GM12874 (cell line): ENCODE results near the gene KLF15.

Source experiments
- CTCF ChIP-seq: IDR thresholded peaks from 2 replicates; pipeline ENCODE4 v1.5.1; 2011; ENCODE audit warnings: low read depth, mild to moderate bottlenecking, control low read depth, low read length, moderate library complexity; ENCODE audit not compliant: insufficient read depth

Gene KLF15

GRCh38 chr3:126309165-126309564 is 48.0 kb downstream of the KLF15 start:
- TF ChIP-seq CTCF, result no peak

GRCh38 chr3:126308394-126309125 is 48.6 kb downstream of the KLF15 start:
- TF ChIP-seq CTCF, result no peak

- TF ChIP-seq CTCF, result no peak
Observed at GRCh38 chr3:126307591-126308393, 49.4 kb downstream of the KLF15 start.

GRCh38 chr3:126306888-126307482 is 50.2 kb downstream of the KLF15 start:
- TF ChIP-seq CTCF, result no peak

- TF ChIP-seq CTCF, result no peak
Observed at GRCh38 chr3:126306397-126306796, 50.8 kb downstream of the KLF15 start.

GRCh38 chr3:126305427-126305826 is 51.8 kb downstream of the KLF15 start:
- no peak for TF ChIP-seq CTCF

- no peak for TF ChIP-seq CTCF
Observed at GRCh38 chr3:126304704-126305103, 52.5 kb downstream of the KLF15 start.
